Astrocyte of the spinal cord (primary cell): ENCODE data around the gene ITGA11.

Experiments
- DNase-seq: peaks from one replicate; pipeline ENCODE4 v3.0.0; 2011; ENCODE audit warnings: low read depth, low spot score
- H3K4me3 ChIP-seq: 2 replicates; pipeline ENCODE4 v1.5.1; 2011; ENCODE audit warnings: low read depth, mild to moderate bottlenecking, low read length, moderate library complexity
- in situ Hi-C: cut with HindIII; loops from 2 replicates; pipeline ENCODE4 v1.10.0; 2017; ENCODE audit warnings: low sequenced_read_pairs
- TF ChIP-seq, protein P1 (sequence below): IDR thresholded peaks from 2 replicates; pipeline ENCODE4 v1.5.1; 2012; ENCODE audit warnings: low read depth, mild to moderate bottlenecking, low read length, inconsistent platforms

Gene ITGA11, protein sequence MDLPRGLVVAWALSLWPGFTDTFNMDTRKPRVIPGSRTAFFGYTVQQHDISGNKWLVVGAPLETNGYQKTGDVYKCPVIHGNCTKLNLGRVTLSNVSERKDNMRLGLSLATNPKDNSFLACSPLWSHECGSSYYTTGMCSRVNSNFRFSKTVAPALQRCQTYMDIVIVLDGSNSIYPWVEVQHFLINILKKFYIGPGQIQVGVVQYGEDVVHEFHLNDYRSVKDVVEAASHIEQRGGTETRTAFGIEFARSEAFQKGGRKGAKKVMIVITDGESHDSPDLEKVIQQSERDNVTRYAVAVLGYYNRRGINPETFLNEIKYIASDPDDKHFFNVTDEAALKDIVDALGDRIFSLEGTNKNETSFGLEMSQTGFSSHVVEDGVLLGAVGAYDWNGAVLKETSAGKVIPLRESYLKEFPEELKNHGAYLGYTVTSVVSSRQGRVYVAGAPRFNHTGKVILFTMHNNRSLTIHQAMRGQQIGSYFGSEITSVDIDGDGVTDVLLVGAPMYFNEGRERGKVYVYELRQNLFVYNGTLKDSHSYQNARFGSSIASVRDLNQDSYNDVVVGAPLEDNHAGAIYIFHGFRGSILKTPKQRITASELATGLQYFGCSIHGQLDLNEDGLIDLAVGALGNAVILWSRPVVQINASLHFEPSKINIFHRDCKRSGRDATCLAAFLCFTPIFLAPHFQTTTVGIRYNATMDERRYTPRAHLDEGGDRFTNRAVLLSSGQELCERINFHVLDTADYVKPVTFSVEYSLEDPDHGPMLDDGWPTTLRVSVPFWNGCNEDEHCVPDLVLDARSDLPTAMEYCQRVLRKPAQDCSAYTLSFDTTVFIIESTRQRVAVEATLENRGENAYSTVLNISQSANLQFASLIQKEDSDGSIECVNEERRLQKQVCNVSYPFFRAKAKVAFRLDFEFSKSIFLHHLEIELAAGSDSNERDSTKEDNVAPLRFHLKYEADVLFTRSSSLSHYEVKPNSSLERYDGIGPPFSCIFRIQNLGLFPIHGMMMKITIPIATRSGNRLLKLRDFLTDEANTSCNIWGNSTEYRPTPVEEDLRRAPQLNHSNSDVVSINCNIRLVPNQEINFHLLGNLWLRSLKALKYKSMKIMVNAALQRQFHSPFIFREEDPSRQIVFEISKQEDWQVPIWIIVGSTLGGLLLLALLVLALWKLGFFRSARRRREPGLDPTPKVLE

DNA sequence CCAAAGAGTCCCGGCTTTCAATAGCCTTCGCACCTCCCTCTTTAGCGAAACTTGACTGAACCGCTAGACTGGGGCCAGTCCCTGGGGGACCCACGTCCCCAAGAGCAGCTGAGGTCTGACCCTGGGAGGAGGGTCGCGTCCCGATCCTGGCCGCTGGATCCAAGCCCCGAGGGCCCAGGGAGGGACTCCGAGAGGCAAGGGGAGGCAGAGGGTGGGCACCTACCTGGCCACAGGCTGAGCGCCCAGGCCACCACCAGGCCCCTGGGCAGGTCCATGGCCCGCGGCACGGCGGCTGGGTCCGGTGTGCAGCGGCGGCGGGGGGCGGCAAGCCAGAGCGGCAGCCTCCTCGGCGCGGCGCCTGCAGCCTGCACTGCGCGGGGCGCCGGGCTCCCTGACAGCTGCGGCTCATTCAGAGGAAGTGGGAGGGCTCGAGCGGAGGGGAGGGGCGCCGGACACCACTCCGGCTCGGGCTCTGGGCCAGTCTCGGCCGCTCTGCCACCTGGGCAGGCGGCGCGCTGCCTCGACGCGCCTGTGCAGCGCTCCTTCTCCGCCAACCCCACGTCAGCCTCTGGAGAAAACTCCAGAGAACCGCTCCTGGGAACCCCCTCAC, at the start of gene ITGA11:
ITGA11 (minus strand) TSS at position 372 of the 610 bp plus-strand sequence; CDS start at position 275, 97 bp downstream.
- peak; percentile 51 for DNase-seq
- in situ Hi-C loops: no loop called here
- TF ChIP-seq, protein P1, sequence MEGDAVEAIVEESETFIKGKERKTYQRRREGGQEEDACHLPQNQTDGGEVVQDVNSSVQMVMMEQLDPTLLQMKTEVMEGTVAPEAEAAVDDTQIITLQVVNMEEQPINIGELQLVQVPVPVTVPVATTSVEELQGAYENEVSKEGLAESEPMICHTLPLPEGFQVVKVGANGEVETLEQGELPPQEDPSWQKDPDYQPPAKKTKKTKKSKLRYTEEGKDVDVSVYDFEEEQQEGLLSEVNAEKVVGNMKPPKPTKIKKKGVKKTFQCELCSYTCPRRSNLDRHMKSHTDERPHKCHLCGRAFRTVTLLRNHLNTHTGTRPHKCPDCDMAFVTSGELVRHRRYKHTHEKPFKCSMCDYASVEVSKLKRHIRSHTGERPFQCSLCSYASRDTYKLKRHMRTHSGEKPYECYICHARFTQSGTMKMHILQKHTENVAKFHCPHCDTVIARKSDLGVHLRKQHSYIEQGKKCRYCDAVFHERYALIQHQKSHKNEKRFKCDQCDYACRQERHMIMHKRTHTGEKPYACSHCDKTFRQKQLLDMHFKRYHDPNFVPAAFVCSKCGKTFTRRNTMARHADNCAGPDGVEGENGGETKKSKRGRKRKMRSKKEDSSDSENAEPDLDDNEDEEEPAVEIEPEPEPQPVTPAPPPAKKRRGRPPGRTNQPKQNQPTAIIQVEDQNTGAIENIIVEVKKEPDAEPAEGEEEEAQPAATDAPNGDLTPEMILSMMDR: no peak
- peak within 1 kb of the TSS; percentile 55 for H3K4me3 ChIP-seq

DNA sequence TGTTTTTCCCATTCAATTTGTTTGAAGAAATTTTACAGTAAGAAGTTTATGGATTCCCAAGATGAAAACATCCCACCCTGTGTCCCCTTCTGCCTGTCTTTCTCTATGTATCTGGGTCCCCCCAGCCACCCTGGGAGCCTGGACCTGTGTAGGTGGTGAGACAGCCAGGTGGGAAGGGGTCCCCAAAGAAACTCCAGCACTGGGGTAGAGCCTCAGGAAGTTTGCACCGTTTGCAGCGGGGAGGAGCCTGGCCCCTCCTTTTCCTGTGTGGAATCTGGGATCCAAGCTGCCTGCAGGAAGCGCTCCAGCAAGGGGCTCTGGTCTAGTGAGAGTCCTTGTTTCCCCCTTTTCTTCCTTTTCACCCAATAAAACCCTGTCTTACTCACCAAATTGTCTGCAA, 49.4 kb upstream of the ITGA11 start:
- TF ChIP-seq, protein P1: no peak
- H3K4me3 ChIP-seq: no peak overlapping the region
- in situ Hi-C loops: no loop called here
- no peak for DNase-seq

DNA sequence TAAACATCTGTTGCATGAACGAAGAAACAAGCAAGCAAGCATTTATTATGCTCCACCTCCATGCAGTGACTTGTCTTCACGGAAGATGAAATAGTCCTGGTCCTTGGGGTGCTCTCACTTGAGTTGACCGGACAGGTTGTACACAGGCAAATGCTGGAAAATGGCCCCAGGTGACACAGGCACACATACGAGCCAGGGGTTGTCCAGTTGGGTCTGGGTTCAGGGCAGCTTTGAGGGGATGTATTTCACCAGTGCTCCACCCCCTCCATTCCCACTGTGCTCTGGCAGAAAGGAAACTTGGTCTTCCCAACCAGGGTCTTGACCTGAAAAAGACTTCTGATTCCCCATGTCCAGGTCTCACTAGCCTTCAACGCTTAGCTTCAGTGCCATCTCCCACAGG, 48.3 kb upstream of the ITGA11 start:
- DNase-seq: no peak
- no peak overlapping the region for H3K4me3 ChIP-seq
- in situ Hi-C loops: no loop called here
- TF ChIP-seq, protein P1: no peak

DNA sequence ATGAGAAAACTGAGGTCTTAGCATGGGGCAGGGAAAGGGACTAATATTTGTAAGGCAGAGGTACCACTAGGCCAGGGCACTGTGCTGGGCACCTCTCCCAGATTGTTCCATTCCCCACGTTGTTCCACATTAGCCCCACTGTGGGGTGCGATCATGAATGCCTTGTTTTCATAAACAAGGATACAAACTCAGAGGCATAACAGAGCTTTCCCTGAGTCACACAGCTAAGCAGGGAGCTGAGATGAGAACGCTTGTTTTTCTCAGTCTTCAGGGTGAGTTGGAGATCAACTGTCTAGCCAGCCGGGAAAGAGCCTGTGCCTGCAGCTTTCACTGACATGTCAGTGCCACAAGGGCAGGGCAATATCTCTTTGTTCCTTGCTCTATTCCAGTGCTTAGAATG, 47.9 kb upstream of the ITGA11 start:
- no peak overlapping the region for H3K4me3 ChIP-seq
- TF ChIP-seq, protein P1: no peak
- peak; percentile 40 for DNase-seq
- in situ Hi-C loops: no loop called here

DNA sequence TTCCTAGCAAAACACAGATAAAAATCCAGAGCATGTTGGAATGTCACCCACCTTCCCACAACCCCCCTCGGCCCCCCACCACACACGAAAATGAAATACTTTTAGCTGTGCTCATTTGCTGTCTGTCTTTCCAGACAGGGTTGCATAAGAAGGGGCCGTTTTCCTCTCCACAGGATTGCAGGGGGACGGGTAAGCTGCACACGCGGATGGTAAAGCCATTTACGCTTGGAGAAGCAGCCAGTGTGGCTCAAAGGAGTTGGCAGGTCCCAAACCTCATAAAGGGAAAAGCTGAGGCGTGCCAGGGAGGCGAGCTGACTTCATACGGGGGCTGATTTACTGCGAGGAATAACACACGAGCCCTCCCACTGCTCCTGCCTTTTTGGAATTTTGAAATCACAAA, 47.4 kb upstream of the ITGA11 start:
- H3K4me3 ChIP-seq: no peak overlapping the region
- TF ChIP-seq, protein P1: no peak
- DNase-seq: peak; percentile 61
- in situ Hi-C loops: no loop called here

DNA sequence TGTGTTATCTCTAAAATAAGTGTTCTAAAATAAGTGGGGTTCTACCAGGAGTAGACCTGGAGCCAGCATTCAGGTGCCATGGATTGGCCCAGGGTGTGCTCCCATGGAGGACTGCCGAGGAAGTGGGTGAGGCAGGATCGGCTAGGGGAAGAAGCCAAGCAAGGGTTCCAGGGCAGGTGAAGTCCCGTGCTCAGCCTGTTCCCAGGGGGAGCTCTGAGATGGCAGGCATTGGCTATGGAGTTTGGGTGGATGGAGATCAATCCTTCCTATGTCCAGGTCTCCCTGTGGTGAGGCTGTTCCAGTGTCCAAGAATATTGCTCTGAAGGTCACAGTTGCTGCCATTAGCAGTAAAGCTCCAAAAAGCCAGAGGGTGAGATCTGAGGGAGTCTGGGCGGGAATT, 46.9 kb upstream of the ITGA11 start:
- no peak for DNase-seq
- in situ Hi-C loops: no loop called here
- H3K4me3 ChIP-seq: no peak overlapping the region
- TF ChIP-seq, protein P1: no peak
